ENCODE measurements around the gene TRERF1. TPM values are rescaled to one million over a fixed set of nuclear protein-coding genes. Genes with fewer than 3 reads are reported as not detected.

Gene TRERF1
- total RNA-seq, 1 donor from 2014 or later: 3.3 TPM

DNA sequence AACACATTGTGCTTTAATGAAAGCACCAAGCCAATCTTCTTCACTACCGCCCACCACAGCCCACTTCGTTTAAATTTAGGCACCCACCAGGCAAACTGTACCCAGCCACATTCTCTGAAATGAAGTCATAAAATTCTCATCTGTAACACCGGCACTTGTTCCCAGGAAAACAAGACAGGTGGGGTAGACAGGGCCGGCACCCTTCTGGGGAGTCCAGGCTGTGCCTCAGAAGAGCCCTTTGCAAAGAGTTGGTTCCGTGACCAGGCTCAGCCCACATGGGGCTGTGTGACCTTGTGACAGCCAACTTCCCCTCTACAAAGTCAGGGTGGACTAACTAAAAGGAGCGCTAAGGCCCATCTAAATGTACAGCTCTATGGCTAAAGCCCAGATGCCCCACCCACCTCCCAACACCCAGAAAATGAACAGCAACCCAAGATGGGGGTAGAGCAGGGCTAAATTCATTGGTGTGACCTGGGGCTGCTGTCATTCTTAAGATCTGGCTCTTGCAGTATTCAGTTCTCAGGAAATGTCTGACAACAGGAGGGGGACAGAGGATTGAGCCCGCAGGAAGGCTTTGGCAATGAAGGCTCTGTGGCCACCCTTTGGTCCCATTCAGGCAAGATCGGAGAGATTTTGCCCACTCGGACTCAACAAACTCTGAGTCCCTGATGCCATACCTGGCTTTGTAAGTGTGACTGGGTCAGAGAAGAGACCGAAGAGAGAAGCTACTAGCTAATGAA lies 56.7 kb downstream of the TRERF1 start:
- DNase-seq (ENCODE audit: low spot score): peak; percentile 55

DNA sequence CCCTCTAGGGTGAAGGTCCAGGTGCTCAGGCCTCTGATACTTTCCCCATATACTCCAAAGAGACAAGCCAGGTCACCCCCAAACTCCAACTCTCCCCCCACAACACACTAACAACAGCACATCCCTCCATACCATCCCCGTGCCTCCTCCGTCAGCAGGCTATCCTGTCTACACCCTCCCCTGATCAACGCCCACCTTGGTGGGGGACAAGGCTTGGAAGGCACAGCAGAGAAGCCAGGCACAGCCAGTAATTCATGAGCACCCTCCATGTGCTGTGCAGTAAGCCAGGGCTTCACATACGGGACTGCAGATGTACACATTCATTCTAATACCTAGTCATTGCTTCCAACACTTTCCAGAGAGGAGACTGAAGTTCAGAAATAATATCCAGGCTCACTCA lies 57.6 kb downstream of the TRERF1 start:
- DNase-seq (ENCODE audit: low spot score): peak; percentile 77

DNA sequence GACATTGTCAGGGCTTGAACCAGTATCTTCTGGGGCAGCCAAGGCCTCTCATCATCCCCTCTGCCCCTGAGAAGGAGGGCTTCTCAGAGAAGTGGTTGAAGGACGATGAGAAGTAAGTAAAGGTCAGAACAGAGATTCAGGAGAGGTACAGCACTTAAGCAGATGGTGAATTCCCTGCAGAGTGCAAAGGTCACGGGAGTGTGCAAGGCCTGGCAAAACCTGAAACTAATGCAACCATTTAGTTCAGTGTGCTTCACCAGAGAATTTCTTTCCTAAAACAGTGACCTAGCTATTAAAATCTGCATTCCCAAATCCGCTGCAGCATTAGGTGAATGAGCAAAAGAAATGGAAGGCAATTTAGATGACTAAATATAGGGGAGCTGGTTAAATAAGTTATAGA lies 58.4 kb downstream of the TRERF1 start:
- peak; percentile 24 for DNase-seq (ENCODE audit: low spot score)

DNA sequence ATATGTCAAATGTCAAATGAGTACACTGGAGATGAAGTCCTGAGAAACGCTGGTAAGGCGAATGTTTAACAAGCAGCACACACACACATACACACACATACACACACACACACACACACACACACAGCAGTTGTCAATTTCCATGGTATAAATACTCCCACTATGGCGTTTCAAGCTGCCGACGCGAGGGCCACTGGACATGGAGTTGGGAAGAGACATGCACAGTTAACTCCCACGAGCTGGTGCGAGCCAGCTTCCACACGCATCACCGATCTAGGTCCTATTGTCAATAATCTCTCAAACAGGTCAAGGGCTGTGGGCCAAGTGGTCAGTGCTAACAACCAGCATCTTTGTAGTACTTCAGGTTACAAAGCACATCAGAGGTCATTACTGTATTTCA lies 58.9 kb downstream of the TRERF1 start:
- peak; percentile 41 for DNase-seq (ENCODE audit: low spot score)

DNA sequence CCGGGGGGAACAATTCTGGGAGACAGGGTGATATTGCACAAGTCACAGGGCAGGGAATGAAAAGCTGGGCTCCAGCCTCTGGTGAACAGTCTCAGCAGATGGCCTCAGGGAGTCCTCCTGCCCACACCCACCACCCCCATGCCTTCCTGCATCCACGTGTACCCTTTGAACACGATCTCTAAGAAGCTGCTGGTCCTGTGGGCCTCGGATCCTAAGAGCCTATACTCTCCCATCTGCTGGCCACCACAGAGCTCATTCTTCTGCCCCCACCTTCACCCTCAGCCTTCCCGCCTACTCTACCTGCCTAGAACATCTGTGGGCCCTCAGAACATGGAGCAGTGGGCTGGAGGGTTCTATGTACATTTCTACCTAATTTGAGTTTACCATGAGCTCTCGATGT lies 60.3 kb downstream of the TRERF1 start:
- DNase-seq (ENCODE audit: low spot score): no peak

DNA sequence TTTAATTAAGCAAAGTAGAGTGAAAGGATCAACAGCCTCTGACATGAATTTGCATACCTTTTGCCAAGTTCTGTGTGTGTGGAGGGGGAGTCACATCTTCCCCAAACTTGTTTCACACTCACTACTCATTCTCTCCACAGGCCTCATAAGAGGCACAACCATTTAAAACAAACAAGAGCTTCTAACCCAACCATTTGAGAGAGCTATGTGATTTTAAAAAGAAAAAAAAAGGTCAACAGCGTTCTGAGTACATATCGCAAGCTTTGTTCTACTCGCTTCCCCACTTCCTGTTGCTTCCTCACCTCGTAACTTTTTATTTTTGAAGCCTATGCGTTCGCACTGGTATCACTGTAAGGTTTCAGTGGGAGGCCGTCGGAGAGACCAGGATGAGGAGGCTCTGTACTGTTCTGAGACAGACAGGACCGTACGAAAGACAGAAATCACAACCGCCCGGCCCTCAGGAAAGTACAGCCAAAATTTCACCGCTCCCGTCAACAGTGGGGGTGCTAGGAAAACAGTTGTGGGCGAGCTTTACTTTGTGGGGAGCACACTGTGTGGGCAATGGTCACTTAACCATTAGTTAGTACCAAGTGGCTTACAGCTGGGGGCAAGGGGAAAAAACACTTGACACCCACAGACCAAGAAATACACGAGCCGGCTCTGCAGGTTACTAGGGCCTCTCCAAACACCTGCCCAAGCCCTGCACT lies 61.3 kb downstream of the TRERF1 start:
- peak; percentile 43 for DNase-seq (ENCODE audit: low spot score)

DNA sequence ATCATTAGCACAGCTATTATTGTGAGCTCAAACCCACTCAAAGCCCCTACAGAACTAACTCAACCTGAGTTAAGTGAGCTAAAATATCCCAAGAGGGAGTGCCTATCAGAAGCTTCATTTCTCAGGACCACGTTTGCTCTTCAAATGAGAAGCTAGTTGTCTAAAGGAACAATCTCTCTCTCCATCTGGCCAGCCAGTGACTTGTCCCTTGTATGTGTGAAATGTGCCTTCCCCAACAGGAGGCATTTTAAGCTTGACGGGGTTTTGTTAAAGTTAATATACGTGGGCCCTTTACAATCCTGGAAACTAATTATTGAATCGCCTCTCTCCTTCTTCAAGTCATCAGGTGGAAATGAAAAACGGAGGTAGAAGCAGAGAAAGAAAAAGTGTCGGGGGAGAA lies 62.0 kb downstream of the TRERF1 start:
- DNase-seq (ENCODE audit: low spot score): no peak

DNA sequence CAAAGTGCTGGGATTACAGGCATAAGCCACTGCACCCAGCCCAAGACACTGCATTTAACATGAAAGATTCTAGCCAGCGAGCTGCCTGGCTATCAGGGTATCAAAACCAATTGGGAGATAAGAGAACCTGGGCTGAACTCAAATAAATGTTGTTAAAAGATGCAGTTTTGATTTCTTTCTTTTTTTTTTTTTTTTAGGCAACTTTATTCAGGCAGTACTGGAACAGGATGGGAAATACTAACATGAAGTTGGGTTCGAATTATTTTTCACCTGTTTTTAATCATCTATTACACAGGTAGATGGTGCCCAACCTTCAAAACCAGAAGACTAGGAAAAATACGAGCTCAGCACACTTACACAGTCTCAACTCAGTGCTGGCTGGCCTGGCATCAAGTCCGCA lies 63.7 kb downstream of the TRERF1 start:
- no peak for DNase-seq (ENCODE audit: low spot score)

DNA sequence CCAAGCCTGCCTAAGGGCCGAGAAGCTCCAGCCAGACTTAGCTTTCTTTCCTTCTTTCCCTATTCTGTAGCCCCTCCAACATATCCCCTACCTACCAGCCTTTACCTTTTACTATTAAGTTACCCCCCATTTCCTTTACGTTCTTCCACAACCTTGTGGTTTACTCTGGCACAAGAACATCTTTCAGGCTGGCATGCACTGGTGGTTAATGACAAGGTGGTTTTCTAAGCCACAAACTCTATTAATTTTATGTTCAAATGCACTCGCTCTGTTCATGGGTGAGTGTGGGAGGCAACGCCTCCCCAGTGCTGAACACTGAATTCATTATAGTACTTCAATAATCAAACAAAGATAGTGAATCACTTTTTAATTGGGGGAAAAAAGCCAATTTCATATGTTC lies 64.4 kb downstream of the TRERF1 start:
- no peak for DNase-seq (ENCODE audit: low spot score)

DNA sequence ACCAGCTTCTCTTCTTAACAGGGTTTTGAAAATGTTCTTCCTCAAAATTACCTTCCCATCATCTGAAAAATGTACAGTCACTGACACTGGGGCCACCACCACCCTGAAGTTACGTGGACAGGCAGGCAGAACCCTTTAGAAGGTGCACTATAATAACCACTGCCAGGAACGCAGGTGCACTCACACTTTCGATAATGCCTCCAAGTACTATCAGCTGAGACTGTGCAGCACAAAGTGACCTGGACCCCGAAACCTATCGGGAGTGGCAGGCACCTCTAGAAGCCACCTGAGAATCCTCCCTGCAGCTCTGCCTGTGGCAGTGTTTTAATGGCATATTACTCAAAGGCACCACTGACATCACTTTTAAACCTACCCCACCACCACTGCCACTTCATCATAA lies 66.4 kb downstream of the TRERF1 start:
- DNase-seq (ENCODE audit: low spot score): no peak

DNA sequence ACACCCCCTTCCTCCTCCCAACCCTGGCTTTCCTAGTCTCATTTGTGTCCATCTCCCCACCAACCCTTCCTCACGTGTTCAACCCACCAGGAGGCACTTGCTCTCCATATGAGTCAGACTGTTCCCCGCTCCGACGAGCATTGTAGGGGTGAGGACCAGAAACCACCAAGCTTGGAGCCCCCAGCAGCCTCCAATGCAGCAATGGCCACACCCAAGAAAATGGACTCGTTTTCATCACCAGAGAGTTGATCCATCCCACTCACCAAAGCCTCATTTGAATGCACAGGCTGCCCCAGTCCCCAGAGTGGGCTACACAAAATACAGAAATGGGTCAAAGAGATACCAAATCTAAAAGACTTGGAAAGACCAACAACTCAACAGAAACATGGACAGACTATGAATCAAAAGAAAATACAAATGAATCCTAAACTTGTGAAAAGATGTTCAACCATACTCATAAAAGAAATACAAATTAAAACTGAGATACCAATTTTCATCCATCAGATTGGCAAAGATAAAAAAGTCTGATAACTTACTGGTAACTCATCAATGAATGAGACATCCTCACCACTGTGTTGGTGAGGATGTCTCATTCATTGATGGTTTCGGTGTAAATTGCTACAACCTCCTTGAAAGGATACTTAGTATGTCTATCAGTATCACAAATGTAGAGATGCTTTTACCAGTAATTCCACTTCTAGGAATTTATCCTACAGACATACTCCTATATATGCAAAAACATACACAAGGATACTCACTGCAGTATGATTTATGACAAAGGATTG lies 68.1 kb downstream of the TRERF1 start:
- DNase-seq (ENCODE audit: low spot score): no peak

DNA sequence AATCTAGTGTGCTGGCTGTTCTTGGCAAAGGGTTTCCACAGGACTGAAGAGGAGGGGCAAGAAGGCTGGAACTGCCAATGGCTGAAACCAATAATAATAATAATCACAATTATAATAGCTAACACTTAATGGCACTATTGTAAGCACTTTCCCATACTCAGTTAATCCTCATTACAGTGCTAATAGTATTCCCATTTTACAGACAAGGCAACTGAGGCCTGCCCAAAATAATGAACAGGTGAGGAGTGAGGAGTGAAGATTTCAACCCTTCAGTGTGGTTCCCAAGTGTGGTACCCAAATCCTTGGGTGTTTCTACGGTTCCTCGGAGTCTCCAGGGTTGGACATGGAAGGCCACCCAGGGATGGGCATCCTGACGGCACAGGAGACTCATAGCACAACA lies 69.9 kb downstream of the TRERF1 start:
- no peak for DNase-seq (ENCODE audit: low spot score)

DNA sequence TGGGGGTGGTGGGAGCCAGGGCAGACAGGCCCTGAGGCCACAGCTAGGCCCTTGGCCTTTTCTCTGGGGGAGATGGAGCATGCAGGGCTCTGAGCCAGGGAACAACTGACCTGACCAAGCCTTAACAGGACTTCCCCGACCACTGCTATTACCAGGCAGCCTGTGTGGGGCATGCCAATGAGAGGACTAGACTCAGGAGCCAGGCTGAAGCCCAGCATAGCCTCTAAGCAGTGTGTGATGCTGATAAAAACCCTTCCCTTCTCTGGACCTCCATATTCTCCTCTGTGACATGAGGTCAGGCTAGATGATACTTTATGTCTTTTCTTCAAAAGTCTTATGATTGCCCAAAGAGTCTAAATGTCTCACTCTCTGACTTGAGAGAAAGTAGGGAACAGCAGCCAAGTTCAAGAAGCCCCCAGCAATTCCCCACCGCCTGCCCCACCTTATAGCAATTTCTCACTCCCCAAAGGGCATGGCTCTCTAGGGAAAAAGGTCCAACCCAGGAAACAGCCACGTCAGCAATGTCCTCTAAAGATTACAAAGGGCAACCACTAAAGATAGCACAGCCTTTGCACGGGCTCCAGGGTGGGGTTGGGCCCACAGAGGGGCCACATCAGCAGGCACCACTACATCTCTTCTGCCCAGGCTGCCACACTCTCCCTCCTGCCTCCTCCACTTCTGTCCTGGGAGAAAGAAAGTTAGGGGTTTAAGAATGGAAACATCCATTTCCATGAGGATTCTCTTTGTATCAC lies 71.3 kb downstream of the TRERF1 start:
- no peak for DNase-seq (ENCODE audit: low spot score)

DNA sequence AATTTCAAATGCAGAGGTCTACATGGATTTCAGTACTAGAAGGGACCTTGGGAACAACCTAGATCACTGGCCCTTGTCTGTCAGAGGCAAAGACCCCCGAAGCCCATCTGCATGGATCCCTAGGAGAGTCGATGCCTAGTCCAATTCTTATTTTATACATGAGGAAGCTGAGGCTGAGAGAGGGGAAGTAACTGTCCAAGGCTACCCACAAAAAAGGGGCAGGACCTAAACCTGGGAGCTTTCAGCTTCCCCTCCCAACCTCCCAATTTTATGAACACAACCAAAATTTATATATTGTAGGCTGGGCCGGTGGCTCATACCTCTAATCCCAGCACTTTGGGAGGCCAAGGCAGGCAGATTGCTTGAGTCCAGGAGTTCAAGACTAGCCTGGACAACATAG lies 73.2 kb downstream of the TRERF1 start:
- peak; percentile 14 for DNase-seq (ENCODE audit: low spot score)

DNA sequence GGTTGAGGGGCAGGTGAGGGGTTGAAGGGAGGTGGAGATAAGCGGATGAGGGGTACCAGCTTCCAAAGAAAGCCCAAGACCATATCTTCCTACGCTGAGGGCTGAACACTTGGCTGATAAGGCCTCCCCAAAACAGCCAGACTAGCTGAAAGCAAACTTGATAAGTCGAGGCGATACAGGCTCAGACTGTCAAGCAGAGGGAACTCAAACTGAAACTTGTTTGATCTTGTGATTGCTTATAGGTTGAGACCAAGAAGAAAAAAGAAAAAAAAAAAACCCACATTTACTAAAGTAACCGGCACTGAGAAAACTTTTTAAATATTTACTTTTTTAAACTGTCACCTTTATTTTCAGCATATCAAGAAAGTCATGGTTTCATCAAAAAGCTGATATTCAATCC lies 73.6 kb downstream of the TRERF1 start:
- DNase-seq (ENCODE audit: low spot score): peak; percentile 8

DNA sequence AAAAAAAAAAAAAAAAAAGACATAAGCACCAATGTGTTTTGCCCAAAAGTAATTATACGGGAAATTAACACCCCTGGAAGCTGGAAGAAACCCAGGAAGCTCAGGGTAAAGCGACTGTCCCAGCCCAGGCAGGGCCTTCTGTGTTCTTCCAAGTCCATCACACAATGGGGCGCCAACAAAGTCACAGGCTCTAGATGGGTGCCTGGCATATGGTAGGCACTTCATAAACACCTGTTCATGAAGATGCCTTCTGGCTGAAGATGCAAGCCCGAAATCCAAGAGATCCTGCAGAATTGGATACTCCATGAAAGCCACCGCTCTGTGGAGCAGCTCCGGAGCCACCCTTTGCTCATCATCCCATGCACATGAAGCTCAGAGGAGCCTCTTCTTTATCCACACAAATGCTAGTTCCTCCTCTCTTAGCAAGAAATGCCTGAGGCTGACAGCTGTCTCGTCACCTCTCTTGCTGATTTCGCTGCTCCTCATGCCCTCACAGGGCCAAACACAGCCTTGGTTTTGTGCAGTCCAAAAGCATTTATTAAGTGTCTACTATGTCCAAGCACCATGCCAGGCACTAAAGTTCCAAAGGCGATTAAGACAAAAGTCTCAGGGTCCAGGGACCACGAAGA lies 76.6 kb downstream of the TRERF1 start:
- no peak for DNase-seq (ENCODE audit: low spot score)

DNA sequence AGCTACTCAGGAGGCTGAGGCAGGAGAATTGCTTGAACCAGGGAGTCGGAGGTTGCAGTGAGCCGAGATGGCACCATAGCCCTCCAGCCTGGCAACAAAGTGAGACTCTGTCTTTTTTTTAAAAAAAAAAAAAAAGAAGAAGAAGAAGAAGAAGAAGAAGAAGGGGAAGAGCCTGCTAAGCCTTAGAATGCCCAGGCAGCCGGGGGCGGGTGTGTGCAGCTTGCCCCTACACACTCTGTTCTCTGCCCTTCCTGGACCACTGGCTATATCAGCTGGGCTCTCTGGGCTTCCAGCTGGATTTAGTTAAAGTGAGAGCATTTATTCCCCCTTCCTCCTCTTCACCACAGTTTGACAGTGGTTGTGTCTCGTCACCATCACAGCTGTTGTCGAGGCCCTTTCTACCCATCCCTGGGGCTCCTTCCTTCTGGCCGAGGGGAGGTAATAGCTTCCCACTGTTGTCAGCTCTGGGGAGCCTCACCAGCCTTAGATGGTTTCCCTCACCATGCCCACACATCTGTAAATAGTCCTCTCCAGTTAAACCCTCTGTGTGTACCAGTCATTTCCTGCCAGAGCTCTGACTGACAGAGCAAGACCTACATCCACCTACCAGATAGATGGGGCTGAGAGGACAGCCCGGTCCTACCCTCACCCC lies 77.6 kb downstream of the TRERF1 start:
- DNase-seq (ENCODE audit: low spot score): no peak

DNA sequence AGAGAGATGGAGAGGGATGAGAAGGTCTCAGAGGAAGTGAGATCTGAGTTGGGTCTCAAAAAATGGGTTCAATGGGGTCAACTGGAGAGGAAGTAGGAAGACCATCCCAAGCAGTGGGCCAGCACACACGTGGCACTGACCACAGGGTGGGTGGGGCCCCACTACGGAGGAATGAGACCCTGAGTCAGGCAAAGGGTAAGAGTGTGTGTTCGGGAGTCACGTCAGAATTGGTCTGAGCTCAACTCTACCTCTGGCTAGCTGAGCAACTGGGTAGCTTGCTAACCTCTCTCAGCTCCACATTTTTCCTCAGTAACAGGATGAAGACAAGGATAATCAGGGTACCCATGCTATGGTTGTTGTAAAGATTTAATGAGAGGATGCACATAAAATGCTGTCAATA lies 79.0 kb downstream of the TRERF1 start:
- DNase-seq (ENCODE audit: low spot score): no peak

DNA sequence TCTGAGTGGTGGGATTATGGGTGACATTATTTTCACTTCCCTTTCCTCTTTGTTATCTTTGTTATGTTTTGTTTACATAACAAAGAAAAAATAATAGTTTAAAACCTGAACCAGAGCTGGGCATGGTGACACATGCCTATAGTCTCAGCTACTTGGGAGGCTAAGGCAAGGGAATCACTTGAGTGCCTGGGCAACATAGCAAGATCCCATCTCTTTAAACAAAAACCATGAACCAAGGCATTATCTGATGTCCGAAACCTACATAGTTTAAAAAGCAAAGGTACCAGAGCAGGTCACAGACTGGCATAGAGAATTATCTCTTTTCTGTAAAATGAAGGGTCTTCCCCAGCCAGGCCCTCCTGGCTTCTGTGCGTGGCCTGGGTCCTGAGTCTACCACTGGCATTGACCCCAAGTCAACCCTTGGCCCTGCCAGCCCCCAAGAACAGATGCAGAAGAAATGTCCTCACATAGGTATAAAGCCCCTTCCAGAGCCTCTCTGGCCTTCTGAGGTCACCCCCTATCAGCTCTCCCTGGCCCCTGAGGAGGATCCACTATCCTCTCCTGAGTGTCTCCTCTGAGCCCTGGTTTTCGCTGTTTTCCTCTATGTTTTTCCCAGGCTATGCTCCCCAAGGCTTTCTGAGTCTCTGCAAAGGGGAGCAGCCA lies 81.3 kb downstream of the TRERF1 start:
- no peak for DNase-seq (ENCODE audit: low spot score)

DNA sequence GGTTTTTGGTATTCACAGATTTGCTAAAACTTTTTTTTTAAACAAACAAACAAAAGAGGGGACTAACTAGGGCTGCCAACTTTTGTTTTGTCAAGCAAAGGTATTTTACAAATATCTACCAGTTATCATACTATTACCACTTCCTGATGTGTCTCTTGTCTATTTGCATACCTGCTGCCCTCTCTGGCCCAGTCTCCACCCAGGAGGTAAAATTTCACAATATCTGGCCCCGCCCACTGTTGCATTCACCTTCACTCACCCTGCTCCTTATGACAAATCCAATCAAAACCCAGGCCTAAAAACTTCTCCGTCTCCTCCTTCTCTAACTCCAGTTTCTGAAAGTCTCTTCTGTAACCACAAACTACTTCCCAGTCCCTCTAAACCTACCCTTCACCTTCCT lies 82.2 kb downstream of the TRERF1 start:
- DNase-seq (ENCODE audit: low spot score): no peak

Measured in mesenteric fat pad (tissue), 1 donor.